SK-N-SH (cell line): ENCODE data around the gene SLC30A2. TPM values are rescaled to one million over a fixed set of nuclear protein-coding genes. Genes with fewer than 3 reads are reported as not detected.

Experiments
- CTCF ChIA-PET: fragments of 300-600, 350-600 bp; formaldehyde crosslinking; extraction: SDS; loops from one replicate; lab custom pipeline; 2021; lab: Yijun Ruan, JAX
- POLR2A ChIA-PET: fragments of 350-600 bp; sonication (Branson Sonifier 250); formaldehyde crosslinking; extraction: SDS; loops from one replicate; lab custom pipeline; 2020; ENCODE audit warnings: antibody characterized with exemption, inconsistent platforms; lab: Yijun Ruan, JAX
- DNase-seq: peaks from one replicate; pipeline ENCODE4 v3.0.0; 2012
- H2AFZ ChIP-seq: fragments of 200-600 bp; sonication (generic); 2 replicates; pipeline ENCODE4 v1.8.1; 2016; ENCODE audit warnings: antibody characterized with exemption, mild to moderate bottlenecking, low read depth
- H3F3A ChIP-seq: fragments of 200-600 bp; sonication (generic); replicated peaks from 2 replicates; pipeline ENCODE3; 2016; ENCODE audit warnings: antibody characterized with exemption, mild to moderate bottlenecking; ENCODE audit not compliant: insufficient read depth
- H3K27ac ChIP-seq, 2 experiments: fragments of 200-500 bp in 1 of 2; fragments of 200-600 bp in 1 of 2; sonication (Bioruptor generic) in 1 of 2; sonication (generic), shearing (Covaris generic) in 1 of 2; 2 replicates each; pipeline versions ENCODE4 v1.5.1 to v1.6.1; 2014 to 2016; ENCODE audit warnings: low read depth in 2 of 2, inconsistent platforms in 1 of 2, low read length in 1 of 2, mild to moderate bottlenecking in 1 of 2, mixed read lengths in 1 of 2
- H3K27me3 ChIP-seq: fragments of 200-600 bp; sonication (generic), shearing (Covaris generic); 2 replicates; pipeline ENCODE4 v1.6.1; 2016; ENCODE audit warnings: mixed run types; ENCODE audit not compliant: insufficient read depth
- H3K36me3 ChIP-seq, 2 experiments: fragments of 200-500 bp in 1 of 2; fragments of 200-600 bp in 1 of 2; sonication (Bioruptor generic) in 1 of 2; sonication (generic) in 1 of 2; replicated peaks in 1 of 2; 2 replicates each; pipeline versions ENCODE3 to v1.5.1; 2014 to 2016; ENCODE audit warnings: low read length in 1 of 2, mild to moderate bottlenecking in 1 of 2; ENCODE audit not compliant: insufficient read depth in 2 of 2, control insufficient read depth in 1 of 2
- H3K4me1 ChIP-seq, 2 experiments: fragments of 200-500 bp in 1 of 2; fragments of 200-600 bp in 1 of 2; sonication (Bioruptor generic) in 1 of 2; sonication (generic), shearing (Covaris generic) in 1 of 2; 2 replicates each; pipeline versions ENCODE4 v1.5.1 to v1.6.1; 2014 to 2016; ENCODE audit warnings: low read depth in 1 of 2, low read length in 1 of 2, mixed run types in 1 of 2; ENCODE audit not compliant: insufficient read depth in 2 of 2, control insufficient read depth in 1 of 2
- H3K4me2 ChIP-seq: fragments of 200-600 bp; sonication (generic), shearing (Covaris generic); 2 replicates; pipeline ENCODE4 v1.6.1; 2017; ENCODE audit warnings: mixed run types
- H3K4me3 ChIP-seq, 2 experiments: fragments of 200-500 bp in 1 of 2; fragments of 200-600 bp in 1 of 2; sonication (Bioruptor generic) in 1 of 2; sonication (generic), shearing (Covaris generic) in 1 of 2; 2 replicates each; pipeline versions ENCODE4 v1.5.1 to v1.8.1; 2014 to 2016; ENCODE audit warnings: low read depth in 2 of 2, inconsistent platforms in 1 of 2, low read length in 1 of 2, mild to moderate bottlenecking in 1 of 2, mixed read lengths in 1 of 2, moderate library complexity in 1 of 2
- H3K79me2 ChIP-seq: fragments of 200-600 bp; sonication (generic); 2 replicates; pipeline ENCODE4 v1.8.1; 2017; ENCODE audit warnings: mild to moderate bottlenecking; ENCODE audit not compliant: insufficient read depth
- H3K9ac ChIP-seq: fragments of 200-600 bp; sonication (generic); 2 replicates; pipeline ENCODE4 v1.6.1; 2017; ENCODE audit warnings: mixed run types
- H3K9me2 ChIP-seq: fragments of 200-600 bp; sonication (generic); 2 replicates; pipeline ENCODE4 v1.6.1; 2017; ENCODE audit warnings: mixed run types
- H3K9me3 ChIP-seq: fragments of 200-600 bp; sonication (generic); 2 replicates; pipeline ENCODE4 v1.6.1; 2017; ENCODE audit warnings: mixed run types, mild to moderate bottlenecking, moderate library complexity
- H4K20me1 ChIP-seq: fragments of 200-600 bp; sonication (generic); 2 replicates; pipeline ENCODE4 v1.6.1; 2017; ENCODE audit warnings: mild to moderate bottlenecking, mixed run types; ENCODE audit not compliant: insufficient read depth
- CTCF ChIP-seq: fragments of 200-600 bp; sonication (generic); IDR thresholded peaks from 2 replicates; pipeline ENCODE4 v1.6.1; 2017; ENCODE audit warnings: antibody characterized with exemption, mild to moderate bottlenecking, moderate library complexity
- ELF1 ChIP-seq: IDR thresholded peaks from 2 replicates; pipeline ENCODE4 v1.4.0; 2012
- EP300 ChIP-seq, 2 experiments: IDR thresholded peaks; 2 replicates each; pipeline versions ENCODE4 v1.4.0 to v1.6.1; 2012; ENCODE audit warnings: borderline replicate concordance in 1 of 2, low read depth in 1 of 2, low read length in 1 of 2
- EZH2phosphoT487 ChIP-seq: fragments of 200-600 bp; sonication (generic); IDR thresholded peaks from 2 replicates; pipeline ENCODE4 v1.6.1; 2017; ENCODE audit warnings: low read depth, mixed run types, mild to moderate bottlenecking, antibody characterized with exemption, moderate library complexity, borderline replicate concordance
- FOSL2 ChIP-seq: IDR thresholded peaks from 2 replicates; pipeline ENCODE4 v1.4.0; 2012; ENCODE audit warnings: low read depth, mild to moderate bottlenecking, moderate library complexity, borderline replicate concordance
- FOXJ3 ChIP-seq: sonication (generic); formaldehyde crosslinking; IDR thresholded peaks from 2 replicates; pipeline ENCODE4 v1.5.1; 2020; ENCODE audit warnings: mild to moderate bottlenecking, missing genetic modification reagents
- IRF3 ChIP-seq: fragments of 150-350 bp; IDR thresholded peaks from 2 replicates; pipeline ENCODE4 v1.6.1; 2016; ENCODE audit warnings: mild to moderate bottlenecking, low read depth, low read length
- JUND ChIP-seq: IDR thresholded peaks from 2 replicates; pipeline ENCODE4 v1.4.0; 2012
- MAX ChIP-seq: IDR thresholded peaks from 2 replicates; pipeline ENCODE4 v1.4.0; 2012; ENCODE audit warnings: low read depth
- MEF2A ChIP-seq: IDR thresholded peaks from 2 replicates; pipeline ENCODE4 v1.4.0; 2012; ENCODE audit warnings: low read depth, borderline replicate concordance
- MXI1 ChIP-seq: IDR thresholded peaks from 2 replicates; pipeline ENCODE4 v1.6.1; 2012; ENCODE audit warnings: mild to moderate bottlenecking, low read depth, low read length, improper control_type of control experiment
- NFIC ChIP-seq: IDR thresholded peaks from 2 replicates; pipeline ENCODE4 v1.4.0; 2012; ENCODE audit warnings: borderline replicate concordance
- POLR2AphosphoS5 ChIP-seq: IDR thresholded peaks from 2 replicates; pipeline ENCODE4 v1.6.1; 2012; ENCODE audit warnings: low read depth, low read length
- RCOR1 ChIP-seq: fragments of 150-350 bp; IDR thresholded peaks from 2 replicates; pipeline ENCODE4 v1.6.1; 2017; ENCODE audit warnings: antibody characterized with exemption, low read length
- RXRA ChIP-seq: IDR thresholded peaks from 2 replicates; pipeline ENCODE4 v1.4.0; 2012; ENCODE audit warnings: low read depth, mild to moderate bottlenecking, borderline replicate concordance
- SIN3A ChIP-seq: IDR thresholded peaks from 2 replicates; pipeline ENCODE4 v1.6.1; 2012; ENCODE audit warnings: low read depth, mild to moderate bottlenecking, low read length, moderate library complexity, borderline replicate concordance
- TAF1 ChIP-seq: IDR thresholded peaks from 2 replicates; pipeline ENCODE4 v1.6.1; 2012; ENCODE audit warnings: low read depth, mild to moderate bottlenecking, low read length, moderate library complexity, borderline replicate concordance
- TCF12 ChIP-seq: IDR thresholded peaks from 2 replicates; pipeline ENCODE4 v1.4.0; 2012
- USF1 ChIP-seq: IDR thresholded peaks from 2 replicates; pipeline ENCODE4 v1.4.0; 2012; ENCODE audit warnings: low read depth, borderline replicate concordance
- ZBTB33 ChIP-seq: IDR thresholded peaks from 2 replicates; pipeline ENCODE4 v1.4.0; 2012; ENCODE audit warnings: low read depth, borderline replicate concordance
- WGBS: methylation state at CpG from one replicate; pipeline ENCODE4 v1.1.6; 2017; ENCODE audit warnings: low lambda C conversion rate; 5-methylcytosine and 5-hydroxymethylcytosine counted together
- polyA plus RNA-seq, 3 experiments: library from polyadenylated mRNA; depleted of rRNA; stranded (reverse); fragments of >200 nt; gene quantifications; 2 replicates each; pipeline ENCODE4 v1.2.3, GENCODE V29; 2012

Gene SLC30A2
- polyA plus RNA-seq, 1 of the 3 experiments (the other 2 are of a cell fraction), result not detected

- Histone ChIP-seq H3F3A (no peaks in the 10 kb centered on the region), H3K9me2 (no peaks in the 10 kb centered on the region), H3K27me3 (peaks cover 60% of the 10 kb centered on the region; the same call in 1 of the 2 replicates), H2AFZ (no peak overlapping the region), H3K4me3 (no peak overlapping the region), H3K36me3 (no peaks in the 10 kb centered on the region), H3K4me1 (no peaks in the 10 kb centered on the region), H3K27ac (no peak overlapping the region), H3K9ac (no peak overlapping the region), H4K20me1 (no peaks in the 10 kb centered on the region), H3K4me2 (no peak overlapping the region), H3K79me2 (no peaks in the 10 kb centered on the region), H3K9me3 (no peaks in the 10 kb centered on the region)
- ChIA-PET POLR2A (no interaction called here), CTCF (interaction anchor here (1.4 kb wide), 1 partner anchor 10 kb away, joined by 4 read pairs; the partner anchor contains the start of gene TRIM63)
- no peak for DNase-seq
- TF ChIP-seq MEF2A, result no peak
- no peak for TF ChIP-seq JUND
- no peak for TF ChIP-seq ELF1
- no peak for TF ChIP-seq NFIC
- TF ChIP-seq IRF3, result no peak
- TF ChIP-seq RCOR1, result no peak
- no peak for TF ChIP-seq TCF12
- TF ChIP-seq RXRA, result no peak
- no peak for TF ChIP-seq CTCF
- no peak for TF ChIP-seq EP300 (IDR thresholded peaks at IDR 0.05; ENCODE audit: borderline replicate concordance in 1 of 2, low read depth in 1 of 2, low read length in 1 of 2)
- no peak for TF ChIP-seq FOXJ3 (CRISPR knock-in tag)
- TF ChIP-seq FOSL2, result no peak
- TF ChIP-seq MAX, result no peak
- no peak for TF ChIP-seq TAF1
- no peak for TF ChIP-seq EZH2phosphoT487
- TF ChIP-seq POLR2AphosphoS5, result no peak
- TF ChIP-seq ZBTB33, result no peak
- TF ChIP-seq USF1, result no peak
- no peak for TF ChIP-seq SIN3A
- no peak for TF ChIP-seq MXI1
- 8% methylated on average over 2 of the region's 2 CpGs for WGBS
Measured at GRCh38 chr1:26057189-26057588, 11.3 kb upstream of the SLC30A2 start.
